ENCODE results near the gene OR6Q1. TPM values are rescaled to one million over a fixed set of nuclear protein-coding genes. Genes with fewer than 3 reads are reported as not detected.

Gene OR6Q1
- total and polyA plus RNA-seq, 2 of the 13 experiments (the other 11 are each of a cell fraction or from before 2014, with no cell fraction given): not detected

- TF ChIP-seq ARID5B (CRISPR knock-in tag; IDR thresholded peaks at IDR 0.05) (peak; percentile 50), FOXA3 (CRISPR knock-in tag; IDR thresholded peaks at IDR 0.05) (peak; percentile 49; the same call in 1 of the 2 replicates), U2AF1 (optimal IDR thresholded peaks at IDR 0.05; ENCODE audit: low read depth, low read length) (no peak), NRL (CRISPR knock-in tag; IDR thresholded peaks at IDR 0.05; ENCODE audit: borderline replicate concordance) (no peak), ZSCAN12 (CRISPR knock-in tag; IDR thresholded peaks at IDR 0.05) (no peak), ZNF672 (CRISPR knock-in tag; IDR thresholded peaks at IDR 0.05) (no peak), ZNF350 (CRISPR knock-in tag; IDR thresholded peaks at IDR 0.05; ENCODE audit: borderline replicate concordance, low read depth) (no peak), ZNF678 (CRISPR knock-in tag; IDR thresholded peaks at IDR 0.05) (no peak), ZNF512B (CRISPR knock-in tag; IDR thresholded peaks at IDR 0.05; ENCODE audit: borderline replicate concordance) (no peak), ZNF510 (CRISPR knock-in tag; IDR thresholded peaks at IDR 0.05; ENCODE audit: low read depth) (no peak), ZNF367 (CRISPR knock-in tag; IDR thresholded peaks at IDR 0.05; ENCODE audit: borderline replicate concordance) (no peak), SMAD1 (CRISPR knock-in tag; IDR thresholded peaks at IDR 0.05; ENCODE audit: borderline replicate concordance, low read depth) (no peak), MLX (CRISPR knock-in tag; IDR thresholded peaks at IDR 0.05) (no peak), ETV5 (CRISPR knock-in tag; IDR thresholded peaks at IDR 0.05; ENCODE audit: borderline replicate concordance) (no peak), FOXP1 (IDR thresholded peaks at IDR 0.05) (no peak), FOXP1 (CRISPR knock-in tag; IDR thresholded peaks at IDR 0.05) (0 out of 2 replicates have a peak, but pooled peaks have one; percentile 8), PRDM10 (CRISPR knock-in tag; IDR thresholded peaks at IDR 0.05; ENCODE audit: low read depth) (no peak), REPIN1 (CRISPR knock-in tag; IDR thresholded peaks at IDR 0.05; ENCODE audit: borderline replicate concordance, low read depth) (no peak)
Measured at GRCh38 chr11:58055806-58056401, 25.2 kb downstream of the OR6Q1 start (continued).
